ENCODE measurements around the gene SAMD9L. TPM values are rescaled to one million over a fixed set of nuclear protein-coding genes. Genes with fewer than 3 reads are reported as not detected.

The SAMD9L gene
- total RNA-seq, 1 donor from 2014 or later = not detected

DNA sequence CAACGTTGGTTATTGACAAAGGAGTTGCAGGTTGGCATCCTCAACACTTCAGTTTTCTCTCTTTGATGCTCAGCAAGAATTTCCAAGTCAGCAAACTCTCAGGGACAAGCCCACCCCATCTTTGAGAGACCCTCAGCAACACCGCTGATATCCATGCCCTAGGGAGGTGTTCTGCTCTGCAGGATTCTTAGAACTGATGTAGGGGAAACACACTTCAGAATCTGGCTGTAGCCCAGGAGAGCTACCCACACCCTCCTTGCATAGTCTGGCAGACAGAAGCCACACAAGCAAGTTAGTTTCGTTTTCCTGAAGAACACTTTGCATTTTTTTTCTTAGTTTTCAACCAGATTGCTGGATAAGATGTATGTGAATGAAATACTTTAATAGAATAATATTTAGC is 822 bp downstream of the SAMD9L start:
- H3K4me3 ChIP-seq = no peak overlapping the region

DNA sequence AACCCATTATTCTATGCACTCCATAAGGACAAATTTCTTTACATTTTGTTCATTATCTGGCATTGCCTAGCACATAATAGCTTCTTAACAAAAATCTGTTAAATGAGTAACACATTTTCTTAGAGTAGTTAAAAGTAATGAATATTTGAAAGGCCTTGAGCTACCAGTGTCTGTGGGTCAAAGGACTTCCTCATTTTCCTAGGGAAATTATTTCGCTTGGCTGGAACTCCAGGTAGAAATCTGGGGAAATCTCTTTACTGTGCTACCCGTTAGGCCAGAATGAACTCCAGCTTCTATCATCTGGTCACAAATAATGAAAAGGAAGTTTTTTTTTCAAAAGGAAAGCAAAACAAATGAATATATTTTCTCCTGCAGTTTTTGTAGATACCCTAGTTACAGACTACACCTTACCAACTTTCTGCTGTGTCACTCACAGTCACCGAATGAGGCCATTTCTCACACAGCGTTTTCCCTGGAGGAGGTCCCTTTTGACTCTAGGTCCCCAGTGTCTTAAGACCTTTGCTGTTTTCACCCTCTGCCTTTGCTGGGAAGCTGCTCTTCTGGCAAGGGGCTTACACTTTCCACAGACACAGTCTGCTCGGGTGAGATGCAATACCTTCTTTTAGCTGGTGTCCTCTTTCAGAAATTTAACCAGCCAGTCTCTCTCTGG is 1.6 kb downstream of the SAMD9L start:
- Histone ChIP-seq H4K20me1 (ENCODE audit: low read depth) (no peaks in the 10 kb centered on the region), H3K4me3 (no peak overlapping the region), H3K27me3 (no peaks in the 10 kb centered on the region), H3K9me3 (ENCODE audit: low read depth) (no peaks in the 10 kb centered on the region), H3K4me2 (peak overlapping the region; percentile 40), H3K79me2 (ENCODE audit: low read depth) (no peaks in the 10 kb centered on the region), H3K36me3 (no peaks in the 10 kb centered on the region), H3F3A (ENCODE audit: low read depth) (no peaks in the 10 kb centered on the region), H3K9ac (no peak overlapping the region), H3K27ac (no peak overlapping the region), H2AFZ (replicated peaks) (peak overlapping the region; percentile 77), H3K4me1 (peaks cover 29% of the 10 kb centered on the region)
- peaks cover 6% of the 10 kb centered on the region for H3K4me1 Mint-ChIP-seq
- no peak overlapping the region for H3K4me3 Mint-ChIP-seq
- H3K27ac Mint-ChIP-seq = no peak overlapping the region
- no peaks in the 10 kb centered on the region for H3K36me3 Mint-ChIP-seq
- no peak for DNase-seq (ENCODE audit: low spot score)
- H3K9me3 Mint-ChIP-seq = no peaks in the 10 kb centered on the region
- no peaks in the 10 kb centered on the region for H3K27me3 Mint-ChIP-seq (ENCODE audit: insufficient read depth, low read depth)
- TF ChIP-seq, protein P1, sequence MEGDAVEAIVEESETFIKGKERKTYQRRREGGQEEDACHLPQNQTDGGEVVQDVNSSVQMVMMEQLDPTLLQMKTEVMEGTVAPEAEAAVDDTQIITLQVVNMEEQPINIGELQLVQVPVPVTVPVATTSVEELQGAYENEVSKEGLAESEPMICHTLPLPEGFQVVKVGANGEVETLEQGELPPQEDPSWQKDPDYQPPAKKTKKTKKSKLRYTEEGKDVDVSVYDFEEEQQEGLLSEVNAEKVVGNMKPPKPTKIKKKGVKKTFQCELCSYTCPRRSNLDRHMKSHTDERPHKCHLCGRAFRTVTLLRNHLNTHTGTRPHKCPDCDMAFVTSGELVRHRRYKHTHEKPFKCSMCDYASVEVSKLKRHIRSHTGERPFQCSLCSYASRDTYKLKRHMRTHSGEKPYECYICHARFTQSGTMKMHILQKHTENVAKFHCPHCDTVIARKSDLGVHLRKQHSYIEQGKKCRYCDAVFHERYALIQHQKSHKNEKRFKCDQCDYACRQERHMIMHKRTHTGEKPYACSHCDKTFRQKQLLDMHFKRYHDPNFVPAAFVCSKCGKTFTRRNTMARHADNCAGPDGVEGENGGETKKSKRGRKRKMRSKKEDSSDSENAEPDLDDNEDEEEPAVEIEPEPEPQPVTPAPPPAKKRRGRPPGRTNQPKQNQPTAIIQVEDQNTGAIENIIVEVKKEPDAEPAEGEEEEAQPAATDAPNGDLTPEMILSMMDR (IDR thresholded peaks at IDR 0.05) = no peak
- TF ChIP-seq EZH2 (IDR thresholded peaks at IDR 0.05) = no peak
- no peak for TF ChIP-seq EZH2phosphoT487 (IDR thresholded peaks at IDR 0.05)

More for the DNA sequence above, 822 bp downstream of the SAMD9L start:
- H3K27me3 Mint-ChIP-seq (ENCODE audit: insufficient read depth, low read depth) = no peaks in the 10 kb centered on the region
- no peak overlapping the region for H3K27ac ChIP-seq
- no peaks in the 10 kb centered on the region for H4K20me1 ChIP-seq (ENCODE audit: low read depth)
- peak overlapping the region; percentile 40 for H3K4me2 ChIP-seq
- H3K9me3 ChIP-seq (ENCODE audit: low read depth) = no peaks in the 10 kb centered on the region
- H3K36me3 ChIP-seq = no peaks in the 10 kb centered on the region
- H3K4me1 ChIP-seq = peaks cover 29% of the 10 kb centered on the region
- no peak for DNase-seq (ENCODE audit: low spot score)
- no peaks in the 10 kb centered on the region for H3K9me3 Mint-ChIP-seq
- H3K27ac Mint-ChIP-seq = no peak overlapping the region
- H3K36me3 Mint-ChIP-seq = no peaks in the 10 kb centered on the region
- H2AFZ ChIP-seq (replicated peaks) = peak overlapping the region; percentile 77
- H3K27me3 ChIP-seq = no peaks in the 10 kb centered on the region
- H3K4me3 Mint-ChIP-seq = no peak overlapping the region
- peaks cover 6% of the 10 kb centered on the region for H3K4me1 Mint-ChIP-seq
- no peak overlapping the region for H3K9ac ChIP-seq
- TF ChIP-seq EZH2phosphoT487 (IDR thresholded peaks at IDR 0.05) = no peak
- TF ChIP-seq EZH2 (IDR thresholded peaks at IDR 0.05) = no peak
- TF ChIP-seq, protein P1 (IDR thresholded peaks at IDR 0.05) = no peak
- H3F3A ChIP-seq (ENCODE audit: low read depth) = no peaks in the 10 kb centered on the region
- no peaks in the 10 kb centered on the region for H3K79me2 ChIP-seq (ENCODE audit: low read depth)

DNA sequence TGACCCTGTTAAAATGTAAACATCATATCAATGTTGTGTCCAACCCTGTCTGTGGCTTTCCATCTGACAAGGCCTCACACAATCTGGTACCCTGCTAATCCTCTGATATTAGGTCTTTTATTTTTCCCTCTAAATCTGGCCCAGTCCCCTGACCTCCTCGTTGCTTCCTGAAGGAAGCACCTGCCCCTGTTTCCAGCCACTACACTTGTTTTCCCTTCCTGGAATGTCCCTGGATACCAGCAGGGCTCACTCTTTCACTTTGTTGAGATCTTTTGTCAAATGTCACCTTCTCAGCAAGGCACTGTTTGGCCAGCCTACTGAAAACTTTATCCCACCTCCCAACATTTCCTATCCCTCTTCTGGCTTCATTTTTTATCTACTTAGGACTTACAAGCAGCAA is 2.1 kb downstream of the SAMD9L start:
- H3K4me1 ChIP-seq = peaks cover 29% of the 10 kb centered on the region
- Mint-ChIP-seq H3K4me3 (no peak overlapping the region), H3K27me3 (ENCODE audit: insufficient read depth, low read depth) (no peaks in the 10 kb centered on the region), H3K36me3 (no peaks in the 10 kb centered on the region), H3K27ac (no peak overlapping the region), H3K4me1 (peaks cover 6% of the 10 kb centered on the region), H3K9me3 (no peaks in the 10 kb centered on the region)
- H3K36me3 ChIP-seq = no peaks in the 10 kb centered on the region
- no peaks in the 10 kb centered on the region for H4K20me1 ChIP-seq (ENCODE audit: low read depth)
- H3K27ac ChIP-seq = no peak overlapping the region
- H3F3A ChIP-seq (ENCODE audit: low read depth) = no peaks in the 10 kb centered on the region
- TF ChIP-seq EZH2phosphoT487 (IDR thresholded peaks at IDR 0.05) (no peak), EZH2 (IDR thresholded peaks at IDR 0.05) (no peak)
- TF ChIP-seq, protein P1 (IDR thresholded peaks at IDR 0.05) = no peak
- H3K9me3 ChIP-seq (ENCODE audit: low read depth) = no peaks in the 10 kb centered on the region
- no peak overlapping the region for H2AFZ ChIP-seq (replicated peaks)
- peak overlapping the region; percentile 40 for H3K4me2 ChIP-seq
- no peaks in the 10 kb centered on the region for H3K79me2 ChIP-seq (ENCODE audit: low read depth)
- no peak overlapping the region for H3K4me3 ChIP-seq
- H3K9ac ChIP-seq = no peak overlapping the region
- peak; percentile 20 for DNase-seq (ENCODE audit: low spot score)
- H3K27me3 ChIP-seq = no peaks in the 10 kb centered on the region

Measured in neural progenitor cell (in vitro differentiated cells).